ENCODE measurements around the gene CRMP1.

The CRMP1 gene

DNA sequence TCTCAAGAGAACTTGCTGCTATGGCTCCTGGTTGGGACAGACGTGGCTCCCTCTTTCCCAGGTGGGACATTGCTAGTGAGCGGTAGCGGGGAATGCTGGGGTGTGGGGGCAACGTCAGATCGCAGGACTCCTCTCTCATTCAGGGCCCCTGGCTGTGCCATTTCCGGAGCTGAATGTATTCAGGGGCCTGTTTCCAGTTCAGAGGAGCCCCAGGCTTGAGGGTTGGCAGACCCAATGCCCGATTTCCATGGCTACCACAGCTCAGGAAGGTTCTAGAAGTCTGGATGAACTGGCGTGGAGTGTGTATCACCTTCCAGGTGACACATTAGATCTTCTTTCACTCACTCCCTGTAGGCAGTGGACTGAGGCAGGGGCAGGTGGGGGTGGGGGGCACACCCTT is 26.2 kb upstream of the CRMP1 start:
- DNase-seq, result no peak

DNA sequence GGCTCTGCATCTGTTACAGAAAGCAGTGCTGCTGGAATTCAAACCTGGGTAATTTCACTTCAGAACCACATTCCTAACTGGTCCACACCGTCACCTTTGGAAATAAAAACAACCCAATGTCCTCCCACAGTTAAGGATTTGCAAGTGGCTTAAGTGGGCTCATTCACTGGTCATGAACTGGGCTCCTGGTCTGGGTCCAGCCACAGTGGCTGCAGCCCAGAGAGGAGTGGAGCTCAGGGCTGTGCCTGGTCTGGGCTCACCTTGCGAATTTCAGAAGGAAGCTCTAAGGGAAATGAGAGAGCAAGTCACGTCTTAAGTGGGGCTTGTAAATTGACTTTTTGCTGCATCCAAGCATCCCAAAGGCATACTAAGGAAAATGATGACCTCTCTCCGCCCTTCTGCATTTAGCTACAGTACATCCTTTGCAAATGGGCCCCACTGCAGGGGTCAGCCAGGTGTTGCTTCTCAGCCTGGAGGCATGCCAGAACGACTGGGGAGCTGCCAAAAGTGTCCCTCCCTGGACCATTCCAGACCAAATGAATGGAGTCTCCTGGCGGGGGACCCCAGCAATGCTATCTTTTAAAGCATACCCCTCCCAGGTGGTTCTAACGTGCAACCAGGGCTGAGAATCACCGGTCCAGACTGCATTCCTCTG is 25.6 kb upstream of the CRMP1 start:
- no peak for DNase-seq

DNA sequence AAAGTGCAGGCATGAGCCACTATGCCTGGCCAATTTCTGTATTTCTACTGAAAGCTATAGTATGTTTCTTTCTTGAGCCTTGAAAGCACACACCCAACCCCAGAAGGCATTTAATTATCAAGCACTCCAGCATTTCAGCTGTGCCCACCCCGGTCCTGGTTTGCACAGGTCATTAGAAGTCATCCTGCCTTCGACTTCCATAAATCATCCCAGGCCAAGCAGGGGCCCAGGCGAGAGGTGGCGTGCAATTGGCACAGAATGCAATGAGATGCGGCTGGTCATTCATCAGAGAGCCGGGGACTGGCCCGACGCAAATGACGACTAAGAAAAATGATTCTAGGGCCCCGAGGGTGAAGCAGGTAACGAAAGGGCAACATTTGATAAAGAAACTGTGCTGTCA is 24.8 kb upstream of the CRMP1 start:
- no peak for DNase-seq

DNA sequence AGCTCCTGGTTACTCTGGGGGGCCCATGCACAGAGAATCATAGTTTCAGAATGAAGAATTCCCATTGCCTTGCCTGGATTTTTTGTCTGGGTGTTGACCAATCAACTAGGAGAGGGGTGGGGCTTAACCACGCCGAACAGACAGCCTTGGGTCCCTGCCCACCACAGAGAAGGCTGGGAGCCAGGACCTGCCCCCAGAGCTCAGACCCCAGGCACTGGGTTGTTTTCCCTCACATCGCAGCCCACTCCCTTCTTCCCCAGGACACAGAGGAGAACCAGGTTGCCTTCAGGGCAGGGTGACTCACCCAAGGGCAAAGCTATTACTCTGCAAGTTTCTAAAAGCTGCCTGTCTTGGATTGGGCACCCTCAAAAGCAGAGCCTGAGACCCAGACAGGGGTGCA is 23.3 kb upstream of the CRMP1 start:
- DNase-seq, result no peak

DNA sequence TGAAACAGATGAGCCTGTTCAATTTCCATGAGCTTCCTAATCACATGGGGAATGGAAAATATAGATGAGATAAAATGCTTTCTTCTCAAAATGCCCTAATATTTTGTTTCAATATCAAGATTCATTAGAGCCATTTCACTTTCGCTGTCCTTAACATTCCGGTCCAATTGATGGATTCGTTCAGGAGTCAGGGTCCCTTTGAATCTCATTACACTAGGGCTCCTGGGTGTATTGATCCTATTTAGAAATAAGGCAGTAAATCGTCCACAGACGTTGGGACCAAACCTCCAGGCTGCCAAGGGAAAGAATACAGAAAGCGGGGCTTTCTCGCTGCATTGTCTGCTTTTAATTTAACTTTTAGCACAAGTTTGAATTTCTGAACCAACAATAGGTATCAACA is 20.6 kb upstream of the CRMP1 start:
- no peak for DNase-seq

DNA sequence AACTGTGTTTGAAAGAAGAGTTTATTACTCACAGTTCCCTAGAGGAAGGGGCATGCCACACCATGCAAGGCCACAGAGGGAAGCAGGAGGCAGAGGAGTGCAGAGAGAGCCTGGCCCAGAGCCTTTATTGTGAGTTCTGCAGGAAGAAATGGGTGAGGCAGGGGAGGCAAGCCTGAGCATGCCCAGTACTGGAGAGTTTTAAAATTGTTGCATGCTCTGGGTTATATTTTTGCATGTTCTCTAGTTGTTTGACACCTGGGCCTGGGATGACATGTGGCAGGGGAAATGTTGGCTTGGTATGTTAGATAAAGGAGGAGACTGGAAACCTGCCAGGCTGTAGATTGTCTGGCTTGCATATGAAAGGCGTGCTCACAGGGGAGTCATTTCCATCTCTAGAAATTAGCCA is 19.7 kb upstream of the CRMP1 start:
- no peak for DNase-seq

DNA sequence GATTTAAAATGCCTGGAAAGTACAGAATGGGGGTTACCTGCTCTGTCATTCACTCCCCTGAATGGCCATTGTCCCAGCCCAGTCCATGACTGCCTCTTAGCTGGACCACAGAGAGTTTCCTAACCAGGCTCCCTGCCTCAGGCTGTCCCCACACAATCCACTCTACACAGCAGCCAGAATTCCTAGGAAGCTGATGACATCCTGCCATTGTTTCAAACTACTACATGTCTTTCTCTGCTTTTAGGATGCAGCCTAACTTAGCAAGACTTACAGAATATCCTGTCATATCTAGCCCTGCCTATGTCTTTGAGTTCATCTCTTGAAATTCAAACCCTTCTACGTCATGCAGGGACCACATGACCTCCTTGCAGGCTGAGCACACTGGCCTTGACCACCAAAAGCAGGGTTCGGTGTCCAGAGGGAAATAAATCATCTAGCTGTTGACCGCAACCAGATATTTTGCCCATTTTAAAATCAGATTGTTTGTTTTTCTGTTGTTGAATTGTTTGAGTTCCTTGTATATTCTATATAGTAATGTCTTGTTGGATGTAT is 16.1 kb upstream of the CRMP1 start:
- DNase-seq, result no peak

DNA sequence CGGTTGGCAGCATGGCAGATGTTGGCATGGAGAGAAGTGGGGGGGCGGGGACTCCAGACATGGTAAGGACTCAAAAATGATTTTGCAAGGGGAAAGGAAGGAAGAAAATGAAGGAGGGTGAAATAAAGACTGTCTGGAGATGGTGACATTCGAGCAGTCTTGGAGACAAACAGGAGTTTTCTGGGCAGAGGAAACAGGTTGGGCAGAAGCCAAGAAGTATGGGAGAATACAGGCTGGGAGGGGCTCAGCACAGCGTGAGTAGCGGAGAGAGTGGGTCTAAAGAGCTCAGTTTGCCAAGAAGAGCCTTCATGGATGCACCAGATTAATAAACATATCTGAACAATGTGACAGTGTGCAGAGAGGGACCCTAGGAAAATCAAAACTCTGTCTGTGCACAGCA is 13.3 kb upstream of the CRMP1 start:
- no peak for DNase-seq

DNA sequence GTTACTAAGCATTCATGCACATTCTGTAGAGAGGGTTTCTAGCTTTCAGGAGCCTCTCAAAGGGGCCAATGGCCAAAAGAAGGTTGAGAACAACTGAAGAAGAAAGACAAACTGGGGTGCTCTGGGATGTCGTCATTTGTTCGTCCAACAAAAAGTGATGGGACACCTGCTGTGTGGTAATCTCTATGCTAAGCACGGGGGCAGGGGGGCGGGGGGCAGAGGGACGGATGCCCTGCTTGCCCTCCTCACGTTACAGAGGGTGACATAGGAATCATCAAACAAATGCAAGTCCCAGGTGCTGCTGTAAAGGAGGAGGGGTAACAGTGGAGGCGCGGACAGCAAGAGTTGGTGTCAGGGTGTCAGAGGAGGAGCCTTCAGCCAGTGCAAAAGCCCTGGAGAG is 12.8 kb upstream of the CRMP1 start:
- no peak for DNase-seq

DNA sequence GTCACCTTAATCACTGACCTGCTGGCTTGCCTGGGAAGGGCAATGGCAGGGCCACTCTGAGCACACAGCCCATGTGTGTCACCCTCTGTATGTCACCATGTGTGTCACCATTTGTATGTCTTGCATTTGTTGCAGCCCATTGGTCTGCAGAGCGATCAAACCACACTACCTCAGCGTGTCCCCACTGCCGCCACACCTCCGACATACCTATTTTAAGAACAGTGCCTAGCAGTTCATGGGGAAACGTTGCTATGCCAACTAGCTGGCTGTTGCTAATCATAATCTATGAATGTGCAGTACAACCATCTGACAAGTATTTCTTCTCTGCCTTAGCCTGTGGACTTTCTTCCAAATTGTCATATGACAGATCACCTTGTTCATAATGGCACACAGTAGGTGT is 8.0 kb upstream of the CRMP1 start:
- DNase-seq, result no peak

DNA sequence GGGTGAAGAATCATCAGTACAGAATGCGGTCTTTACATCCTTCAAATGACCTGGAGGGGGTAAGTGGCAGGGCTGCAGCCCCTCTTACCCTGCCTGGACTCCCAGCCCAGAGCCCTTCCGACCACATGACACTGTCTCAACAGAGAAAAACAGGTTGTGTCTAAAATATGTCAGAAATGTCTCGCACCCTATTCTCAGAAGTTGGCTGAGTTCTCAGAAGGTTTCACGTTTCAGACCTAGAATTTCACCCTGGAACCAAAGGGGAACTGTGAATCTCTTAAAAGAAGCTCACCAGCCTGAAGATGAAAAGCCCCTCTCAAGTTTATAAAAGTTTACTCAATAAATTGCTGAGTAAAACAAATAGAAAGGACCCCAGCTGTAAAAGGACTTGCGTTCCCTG is 7.0 kb upstream of the CRMP1 start:
- DNase-seq, result no peak

DNA sequence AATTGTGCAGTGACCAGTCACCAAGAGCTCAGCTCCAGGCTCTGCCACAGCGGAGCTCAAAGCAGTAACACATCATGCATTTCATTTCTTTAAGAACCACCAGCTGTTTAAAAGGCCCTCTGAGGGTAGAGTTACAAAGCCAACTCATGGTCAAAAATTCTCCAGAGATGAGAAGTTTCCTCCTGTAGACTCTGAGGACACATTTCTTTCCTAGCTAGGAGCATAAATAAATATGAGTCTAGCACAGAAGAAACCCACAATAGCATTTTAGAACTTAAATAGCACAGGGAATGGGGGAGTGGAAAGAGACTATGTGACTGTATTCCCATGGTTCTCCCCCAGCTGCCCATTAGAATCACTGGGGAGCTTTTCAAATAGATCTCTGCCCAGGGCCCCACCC is 6.5 kb upstream of the CRMP1 start:
- DNase-seq, result no peak

DNA sequence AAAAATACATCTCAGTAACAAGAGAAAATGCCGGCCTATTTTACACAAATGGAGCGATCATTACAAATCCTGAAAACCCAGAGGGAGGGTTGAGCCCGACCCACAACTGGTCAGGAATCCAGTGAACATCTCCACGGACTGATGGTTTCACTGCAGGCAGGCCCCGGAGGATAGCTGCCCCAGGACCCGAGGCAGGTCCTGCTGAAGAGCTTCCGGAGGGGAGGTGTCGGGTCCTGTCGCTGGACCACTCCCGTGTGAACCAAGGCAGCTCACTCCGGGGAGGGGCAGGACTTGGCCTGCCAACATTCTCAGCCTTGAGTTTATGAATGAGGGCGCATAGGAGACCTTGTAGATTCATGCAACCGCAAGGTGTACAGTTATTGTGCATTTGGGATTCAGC is 4.8 kb upstream of the CRMP1 start:
- DNase-seq, result no peak

DNA sequence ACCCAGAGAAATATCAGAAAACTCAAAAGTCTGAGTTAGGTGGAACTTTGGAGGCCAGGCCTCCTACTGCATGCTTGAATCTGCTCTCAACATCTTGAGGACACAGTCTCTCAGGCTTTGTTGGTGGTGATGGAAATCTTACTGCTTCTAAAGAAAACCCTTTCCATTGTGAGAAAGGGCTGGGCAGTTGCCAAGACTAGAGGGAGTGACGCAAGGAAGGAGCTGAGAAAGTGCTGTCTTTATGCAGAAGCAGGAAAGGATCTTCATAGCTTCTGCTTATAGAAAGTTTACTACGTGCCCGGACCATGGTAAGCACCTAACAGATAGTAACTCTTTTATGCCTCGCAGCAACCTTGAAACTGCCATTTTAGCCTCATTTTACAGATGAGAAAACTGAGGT is 2.4 kb upstream of the CRMP1 start:
- no peak for DNase-seq

DNA sequence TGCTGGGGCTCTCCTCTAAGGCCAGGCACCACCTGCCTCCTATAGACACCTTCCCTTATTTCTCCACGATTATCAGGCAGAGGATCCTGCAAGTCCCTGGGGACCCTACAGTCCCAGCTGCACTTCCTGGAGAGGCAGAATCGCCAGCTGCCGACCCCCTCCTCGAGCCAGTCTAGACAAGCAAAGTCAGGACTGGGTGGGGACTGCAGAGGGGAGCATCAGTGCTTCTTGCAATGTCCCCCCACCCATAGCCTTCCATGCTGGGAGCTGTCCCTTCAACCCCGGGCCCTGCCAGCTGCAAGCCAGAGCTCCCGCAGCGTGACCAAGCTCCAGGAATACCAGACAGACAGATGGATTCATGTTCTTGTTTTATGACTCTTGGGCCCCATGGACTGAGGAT is 1.4 kb upstream of the CRMP1 start:
- DNase-seq, result no peak

DNA sequence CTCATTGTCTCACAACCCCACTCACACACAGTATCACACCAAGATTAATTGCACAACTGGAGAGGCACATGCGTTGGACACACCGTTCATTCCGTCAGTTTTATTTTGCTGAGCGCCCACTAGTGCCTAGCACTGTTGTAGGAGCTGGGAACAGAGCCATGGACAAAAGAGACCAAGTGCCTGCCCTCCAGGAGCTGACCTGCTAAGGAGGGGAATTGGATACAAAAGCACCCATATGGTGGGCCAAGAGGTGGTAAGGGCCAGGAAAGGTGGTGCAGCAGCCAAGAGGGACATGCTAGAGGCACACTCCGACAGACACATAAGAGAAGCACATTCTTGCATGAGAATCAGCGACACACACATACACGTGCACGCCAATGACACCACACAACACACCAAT is 705 bp upstream of the CRMP1 start:
- no peak for DNase-seq

DNA sequence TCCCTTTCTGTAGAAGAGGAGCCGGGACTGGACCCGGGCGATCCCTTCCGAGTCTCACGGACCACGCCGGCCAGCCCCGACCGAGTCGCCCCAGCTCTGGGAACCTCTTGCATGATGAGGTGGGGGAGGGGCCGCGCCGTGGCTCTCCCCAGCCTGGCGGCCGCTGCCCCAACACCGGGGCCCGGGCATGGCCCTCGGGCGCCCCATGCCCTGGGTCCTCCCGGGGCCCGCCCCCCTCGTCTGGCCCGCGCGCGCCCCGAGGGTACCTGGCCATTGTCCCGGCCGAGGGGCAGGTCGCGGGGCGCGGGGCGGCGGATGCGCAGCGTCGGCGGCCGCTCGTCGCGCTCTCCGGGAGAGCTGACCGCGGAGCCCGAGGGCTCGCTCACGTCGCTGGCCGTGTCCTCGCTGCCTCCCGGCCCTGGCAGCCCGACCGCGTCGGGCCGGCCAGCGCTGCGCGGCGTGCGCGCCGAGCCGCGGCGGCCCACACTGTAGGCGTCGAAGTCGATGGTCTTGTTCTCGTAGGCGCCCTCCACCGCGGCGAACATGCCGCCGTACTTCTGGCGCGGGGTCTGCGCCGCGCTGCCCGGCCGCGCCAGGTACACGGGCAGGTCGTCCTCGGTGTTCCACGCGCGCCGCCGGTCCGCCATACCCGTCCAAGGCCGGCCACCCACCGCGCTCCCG is 423 bp downstream of the CRMP1 start:
- no peak for DNase-seq

DNA sequence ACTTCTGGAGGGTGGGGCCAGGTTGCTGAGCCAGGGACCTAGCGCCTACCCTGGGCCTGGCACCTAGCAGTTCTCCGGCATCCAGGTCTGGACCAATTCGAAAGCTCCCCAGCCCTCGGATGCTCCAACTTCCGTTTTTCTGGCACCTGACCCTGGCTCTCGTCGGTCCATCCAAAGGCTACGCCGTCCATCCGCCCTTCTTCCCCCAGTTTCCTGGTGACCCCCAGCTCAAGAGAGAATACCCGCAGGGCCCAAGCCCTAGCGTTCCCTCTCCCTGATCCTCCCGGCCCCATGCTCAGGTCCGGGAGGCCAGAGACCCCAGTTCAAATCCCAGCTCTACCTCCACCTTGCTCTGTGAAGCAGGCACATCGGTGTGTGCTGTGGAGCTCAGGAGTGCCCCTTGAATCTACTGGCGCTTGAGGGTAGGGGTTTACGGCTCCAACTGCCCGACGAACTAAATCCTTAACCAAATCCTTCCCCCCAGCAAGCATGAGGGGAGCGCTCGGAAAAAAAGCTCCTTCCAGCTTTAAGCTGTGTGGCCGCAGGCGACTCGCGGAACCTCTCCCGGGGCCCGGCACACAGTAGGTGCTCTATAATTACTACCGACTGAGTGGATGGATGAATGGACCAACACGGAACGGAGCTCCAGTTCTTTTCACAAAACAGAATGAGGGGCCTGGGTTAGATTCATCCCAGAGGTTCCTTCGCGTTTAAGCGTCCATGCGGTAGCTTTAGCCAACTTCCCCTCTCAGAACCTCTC is 1.1 kb downstream of the CRMP1 start:
- DNase-seq, result no peak

DNA sequence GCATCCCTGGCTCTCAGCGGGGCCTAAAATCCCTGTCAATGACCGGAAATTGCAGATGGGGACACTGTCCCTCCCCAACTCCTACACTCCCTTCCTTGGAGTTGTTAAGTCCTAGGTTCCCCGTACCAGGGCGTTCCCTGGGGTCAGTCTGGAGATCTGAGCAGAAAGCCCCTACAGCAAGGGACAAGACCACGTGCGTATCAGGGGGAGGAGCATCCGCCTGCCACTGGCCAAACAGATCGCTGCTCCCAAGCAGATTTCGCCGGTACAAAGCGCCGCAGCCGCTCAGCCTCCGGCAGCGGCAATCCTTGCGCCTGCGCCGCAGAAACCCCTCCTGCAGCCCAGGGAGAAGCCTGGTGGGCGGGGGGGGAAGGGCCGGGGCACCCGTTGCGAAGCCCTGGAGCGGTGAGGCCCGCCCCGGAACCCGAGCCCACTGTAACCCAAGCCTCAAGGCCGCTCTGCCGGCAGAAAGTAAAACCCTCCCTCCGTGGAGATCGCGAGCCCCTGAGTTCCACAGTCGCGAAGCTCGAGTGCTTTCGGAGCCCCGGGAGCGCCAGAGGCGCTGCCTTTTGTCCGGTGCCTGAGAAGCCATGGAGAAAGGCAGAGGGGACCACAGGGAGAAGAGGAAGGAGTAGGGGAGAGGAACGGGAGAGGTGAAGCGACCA is 2.7 kb downstream of the CRMP1 start:
- DNase-seq, result no peak

DNA sequence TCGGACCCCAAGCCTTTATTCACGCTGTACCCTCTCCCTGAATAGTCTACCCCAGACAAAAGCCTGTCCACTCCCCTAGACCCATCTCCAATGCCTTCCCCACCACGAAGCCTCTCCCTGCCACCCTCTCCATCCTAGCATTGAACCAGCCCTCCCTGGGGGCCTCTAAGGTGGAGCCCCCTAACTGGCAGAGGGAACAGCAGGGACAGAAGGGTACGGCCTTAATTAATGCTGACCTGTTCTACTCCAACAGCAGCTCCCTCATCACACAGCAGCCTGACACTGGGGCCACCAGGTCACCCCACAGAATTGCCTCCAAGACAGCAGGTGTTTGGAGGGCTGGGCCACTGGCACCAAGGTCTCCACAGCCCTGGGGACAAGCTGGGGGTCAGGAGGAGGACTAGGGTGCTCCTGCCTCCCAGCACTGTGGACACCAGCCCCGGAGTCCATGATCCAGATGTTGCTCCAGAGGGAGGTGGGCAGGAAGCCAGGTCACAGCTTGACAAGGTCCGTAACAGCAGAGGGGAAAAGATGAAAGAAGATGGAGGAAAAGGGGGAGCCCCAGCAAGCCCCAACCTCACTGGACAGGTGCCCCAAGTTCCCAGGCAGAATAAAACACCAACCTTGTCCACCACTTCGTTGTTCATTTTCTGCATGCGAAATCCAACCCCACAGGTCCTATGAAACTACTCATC is 3.7 kb downstream of the CRMP1 start:
- DNase-seq, result no peak

DNA sequence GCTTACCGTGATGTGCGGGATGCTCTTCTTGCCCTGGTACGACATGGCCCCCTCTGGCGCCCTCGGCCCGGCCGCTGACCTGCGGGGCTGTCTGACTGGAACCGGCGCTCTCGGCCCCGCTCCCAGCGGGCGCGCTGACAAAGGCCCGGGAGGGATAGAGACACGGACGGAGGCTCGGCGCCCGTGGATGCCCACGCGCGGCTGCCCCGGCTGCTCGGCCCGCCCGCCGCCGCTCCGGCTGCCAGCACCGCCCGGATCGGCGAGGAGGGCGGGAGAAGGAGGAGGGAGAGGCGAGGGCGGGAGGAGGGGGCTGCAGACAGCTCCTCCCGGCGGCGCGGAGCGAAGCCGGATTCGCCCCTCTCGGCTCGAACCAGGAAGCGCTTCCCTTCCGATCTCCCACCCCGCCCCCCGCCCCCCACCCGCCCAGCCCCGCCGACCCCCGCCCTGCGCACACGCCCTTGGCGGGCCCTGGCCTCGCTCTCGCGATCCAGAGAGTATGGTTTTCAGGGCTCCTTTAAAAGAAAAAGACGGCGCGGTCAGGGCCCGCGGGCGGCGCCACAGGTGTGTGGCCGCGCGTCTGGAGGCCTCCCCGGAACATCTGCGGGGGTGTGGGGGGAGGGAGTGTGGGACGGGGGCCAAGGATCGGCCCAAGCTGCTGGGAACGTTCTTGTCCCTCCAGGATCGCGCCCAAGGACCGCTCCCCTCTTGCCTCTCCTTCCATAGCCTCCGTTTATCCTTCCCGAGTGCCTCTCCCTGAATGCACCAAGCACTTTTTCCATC is 4.5 kb downstream of the CRMP1 start:
- no peak for DNase-seq

Data from inflammatory macrophage treated with lipopolysaccharide for 4 hours (primary cell).